H9 (cell line): ENCODE measurements around the gene TSPAN31. TPM values are rescaled to one million over a fixed set of nuclear protein-coding genes. Genes with fewer than 3 reads are reported as not detected.

ENCODE experiments used
- DNase-seq: peaks from one replicate; pipeline ENCODE4 v3.0.0-alpha.2; 2017
- H2AFZ ChIP-seq: one replicate; pipeline ENCODE4 v1.6.1; 2013; ENCODE audit warnings: mild to moderate bottlenecking, low read length, control low read depth, moderate library complexity
- H2AK5ac ChIP-seq: 2 replicates; pipeline ENCODE4 v1.6.1; 2013; ENCODE audit warnings: low read length, control low read depth, mixed read lengths; ENCODE audit not compliant: insufficient read length
- H2BK120ac ChIP-seq: one replicate; pipeline ENCODE4 v1.6.1; 2013; ENCODE audit warnings: low read depth, mild to moderate bottlenecking, low read length, control low read depth, inconsistent platforms; ENCODE audit not compliant: poor library complexity, severe bottlenecking
- H2BK12ac ChIP-seq: 2 replicates; pipeline ENCODE4 v1.6.1; 2013; ENCODE audit warnings: low read length, control low read depth, mixed read lengths, low read depth; ENCODE audit not compliant: insufficient read length
- H2BK15ac ChIP-seq: 2 replicates; pipeline ENCODE4 v1.6.1; 2013; ENCODE audit warnings: low read depth, low read length, control low read depth
- H2BK20ac ChIP-seq: one replicate; pipeline ENCODE4 v1.6.1; 2013; ENCODE audit warnings: low read depth, mild to moderate bottlenecking, low read length, control low read depth, inconsistent platforms; ENCODE audit not compliant: poor library complexity, severe bottlenecking
- H2BK5ac ChIP-seq: 2 replicates; pipeline ENCODE4 v1.6.1; 2013; ENCODE audit warnings: low read length, control low read depth, mixed read lengths; ENCODE audit not compliant: insufficient read length
- H3K14ac ChIP-seq: 2 replicates; pipeline ENCODE4 v1.6.1; 2013; ENCODE audit warnings: low read length, control low read depth; ENCODE audit not compliant: insufficient read depth
- H3K18ac ChIP-seq: 2 replicates; pipeline ENCODE4 v1.6.1; 2013; ENCODE audit warnings: low read depth, mild to moderate bottlenecking, mixed read lengths, low read length, control low read depth; ENCODE audit not compliant: insufficient read length
- H3K23ac ChIP-seq: 2 replicates; pipeline ENCODE4 v1.6.1; 2013; ENCODE audit warnings: low read length, control low read depth, mixed read lengths, low read depth; ENCODE audit not compliant: insufficient read length
- H3K23me2 ChIP-seq: 2 replicates; pipeline ENCODE4 v1.6.1; 2013; ENCODE audit warnings: low read depth, mild to moderate bottlenecking, mixed read lengths, low read length, control low read depth; ENCODE audit not compliant: insufficient read length, poor library complexity, severe bottlenecking
- H3K27ac ChIP-seq: 2 replicates; pipeline ENCODE4 v1.5.1; 2013; ENCODE audit warnings: low read length, control low read depth, mixed read lengths, low read depth; ENCODE audit not compliant: insufficient read length
- H3K27me3 ChIP-seq: 2 replicates; pipeline ENCODE4 v1.6.1; 2013; ENCODE audit warnings: low read length, control low read depth, inconsistent platforms; ENCODE audit not compliant: insufficient read depth
- H3K4ac ChIP-seq: 2 replicates; pipeline ENCODE4 v1.6.1; 2013; ENCODE audit warnings: low read depth, mild to moderate bottlenecking, control low read depth, inconsistent platforms, low read length, moderate library complexity
- H3K4me1 ChIP-seq: 2 replicates; pipeline ENCODE4 v1.6.1; 2013; ENCODE audit warnings: low read length, control low read depth, inconsistent platforms; ENCODE audit not compliant: insufficient read depth
- H3K4me2 ChIP-seq: 2 replicates; pipeline ENCODE4 v1.6.1; 2013; ENCODE audit warnings: low read length, control low read depth, mixed read lengths; ENCODE audit not compliant: insufficient read length, insufficient read depth
- H3K56ac ChIP-seq: 2 replicates; pipeline ENCODE4 v1.6.1; 2013; ENCODE audit warnings: low read depth, mild to moderate bottlenecking, mixed read lengths, low read length, control low read depth; ENCODE audit not compliant: insufficient read length
- H3K79me1 ChIP-seq: 2 replicates; pipeline ENCODE4 v1.6.1; 2013; ENCODE audit warnings: low read depth, mild to moderate bottlenecking, moderate library complexity, low read length, control low read depth, inconsistent platforms; ENCODE audit not compliant: insufficient read depth, poor library complexity, severe bottlenecking
- H3K79me2 ChIP-seq: 2 replicates; pipeline ENCODE4 v1.6.1; 2013; ENCODE audit warnings: low read length, control low read depth, inconsistent platforms; ENCODE audit not compliant: insufficient read depth
- H3K9ac ChIP-seq: 2 replicates; pipeline ENCODE4 v1.6.1; 2013; ENCODE audit warnings: low read length, control low read depth, mixed read lengths; ENCODE audit not compliant: insufficient read length; ENCODE audit errors: extremely low read depth
- H3K9me3 ChIP-seq: one replicate; pipeline ENCODE4 v1.6.1; 2013; ENCODE audit warnings: low read depth, low read length, inconsistent platforms; ENCODE audit not compliant: control insufficient read depth
- H3T11ph ChIP-seq: one replicate; pipeline ENCODE4 v1.6.1; 2013; ENCODE audit warnings: mild to moderate bottlenecking, low read length, control low read depth, inconsistent platforms
- H4K20me1 ChIP-seq: one replicate; pipeline ENCODE4 v1.6.1; 2013; ENCODE audit not compliant: control insufficient read depth, insufficient read length, insufficient read depth
- H4K5ac ChIP-seq: 2 replicates; pipeline ENCODE4 v1.6.1; 2013; ENCODE audit warnings: low read depth, mild to moderate bottlenecking, mixed read lengths, low read length, control low read depth; ENCODE audit not compliant: insufficient read length
- H4K8ac ChIP-seq: replicated peaks from 2 replicates; pipeline ENCODE4 v1.6.1; 2013; ENCODE audit warnings: low read length, control low read depth, mixed read lengths, low read depth; ENCODE audit not compliant: insufficient read length
- H4K91ac ChIP-seq: 2 replicates; pipeline ENCODE4 v1.6.1; 2013; ENCODE audit warnings: low read depth, mild to moderate bottlenecking, moderate library complexity, mixed read lengths, low read length, control low read depth; ENCODE audit not compliant: insufficient read length
- H3K27ac Mint-ChIP-seq, 3 experiments: 2 replicates in 2 of 3; 3 replicates in 1 of 3; pipeline ENCODE4 v1.8.0; 2020 to 2021; ENCODE audit warnings: mixed read lengths in 3 of 3, mild to moderate bottlenecking in 1 of 3, moderate library complexity in 1 of 3
- H3K27me3 Mint-ChIP-seq: 2 replicates; pipeline ENCODE4 v1.8.0; 2021; ENCODE audit warnings: low read depth, mild to moderate bottlenecking, moderate library complexity, mixed read lengths
- H3K36me3 Mint-ChIP-seq, 3 experiments: 2 replicates in 2 of 3; 3 replicates in 1 of 3; pipeline ENCODE4 v1.8.0; 2020 to 2021; ENCODE audit warnings: low read depth in 3 of 3, mixed read lengths in 3 of 3; ENCODE audit not compliant: insufficient read depth in 1 of 3
- H3K4me1 Mint-ChIP-seq, 2 experiments: 2 replicates each; pipeline ENCODE4 v1.8.0; 2020; ENCODE audit warnings: mixed read lengths in 2 of 2
- H3K4me3 Mint-ChIP-seq, 2 experiments: 2 replicates in 1 of 2; 3 replicates in 1 of 2; pipeline ENCODE4 v1.8.0; 2020 to 2021; ENCODE audit warnings: mild to moderate bottlenecking in 2 of 2, mixed read lengths in 2 of 2, moderate library complexity in 1 of 2
- H3K9me3 Mint-ChIP-seq, 2 experiments: 2 replicates in 1 of 2; 3 replicates in 1 of 2; pipeline ENCODE4 v1.8.0; 2020; ENCODE audit warnings: mild to moderate bottlenecking in 2 of 2, mixed read lengths in 2 of 2, moderate library complexity in 1 of 2
- WGBS: extraction: QIAGEN DNeasy Blood & Tissue Kit; methylation state at CpG from one replicate; pipeline ENCODE4 v1.1.7; 2013; ENCODE audit warnings: missing lambda C conversion rate, low lambda C conversion rate, mixed read lengths; ENCODE audit not compliant: insufficient read length; ENCODE audit errors: extremely low coverage; 5-methylcytosine and 5-hydroxymethylcytosine counted together
- total RNA-seq: library from RNA; stranded (reverse); gene quantifications from 2 replicates; pipeline ENCODE4 v1.2.1, GENCODE V29; 2021
- TF ChIP-seq, protein P1 (sequence below): fragments of 200-600 bp; sonication (generic); conservative IDR thresholded peaks from 3 replicates; pipeline ENCODE4 v1.8.0; 2021; ENCODE audit warnings: antibody characterized with exemption, mild to moderate bottlenecking

Gene TSPAN31
- total RNA-seq, 1 experiment from 2014 or later: 20.0 TPM

DNA sequence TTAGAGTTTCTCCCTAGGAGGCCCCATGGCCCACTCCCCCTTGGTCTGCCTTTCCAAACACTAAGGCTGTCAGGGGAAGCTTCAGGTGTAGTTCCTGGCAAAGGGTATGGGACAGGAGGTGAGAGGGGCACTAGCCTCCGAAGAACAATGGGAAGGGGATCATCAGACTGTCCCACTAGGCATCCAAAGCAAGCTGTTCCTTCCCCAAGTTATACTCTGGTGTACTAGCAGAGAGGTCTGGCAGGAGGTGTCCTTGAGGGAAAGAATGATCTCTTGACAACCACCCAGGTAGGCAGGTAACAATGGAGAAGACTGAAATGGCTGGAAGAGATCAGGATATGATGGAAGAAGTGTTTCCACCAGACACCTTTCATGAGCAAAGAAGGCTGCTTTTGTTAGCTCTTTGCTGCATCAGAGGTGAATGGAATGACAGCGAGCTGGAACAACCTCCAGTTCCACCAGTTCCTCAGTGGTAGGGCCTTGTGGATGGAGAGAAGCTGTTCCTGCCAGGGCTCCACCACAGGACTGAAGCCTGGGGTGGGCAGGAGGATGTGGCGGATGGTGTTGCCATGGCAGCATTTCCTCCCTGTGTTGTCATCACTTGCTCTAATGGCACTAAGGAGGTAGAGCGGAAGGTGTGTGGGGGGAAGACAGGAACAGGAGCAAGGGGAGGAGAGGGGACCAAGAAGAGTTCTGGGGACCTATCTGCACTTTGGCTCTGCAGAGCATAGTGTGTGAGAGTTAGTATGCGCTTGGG is 4.0 kb upstream of the TSPAN31 start:
- H3K27me3 ChIP-seq: peaks cover 43% of the 10 kb centered on the region
- Mint-ChIP-seq H3K9me3 (no peaks in the 10 kb centered on the region; a peak in 1 of 5 replicates), H3K27me3 (peaks cover 71% of the 10 kb centered on the region), H3K4me1 (peaks cover 27 to 28% of the 10 kb centered on the region in 2 experiments), H3K4me3 (0 out of 5 replicates have a peak overlapping the region, but pooled peaks of 1 of the 2 experiments have one; percentile 13), H3K27ac (no peak overlapping the region), H3K36me3 (peaks cover 0 to 4% (median 0%) of the 10 kb centered on the region in 3 experiments; a peak in 3 of 7 replicates)
- H3K14ac ChIP-seq: no peak overlapping the region
- no peaks in the 10 kb centered on the region for H3K79me1 ChIP-seq
- no peak overlapping the region for H2AK5ac ChIP-seq
- H4K8ac ChIP-seq: no peak overlapping the region
- no peak overlapping the region for H3K4me2 ChIP-seq
- H4K20me1 ChIP-seq: no peaks in the 10 kb centered on the region
- H4K91ac ChIP-seq: no peak overlapping the region
- no peak overlapping the region for H3K27ac ChIP-seq
- peaks cover 17% of the 10 kb centered on the region for H3K23me2 ChIP-seq
- H2BK12ac ChIP-seq: no peak overlapping the region
- no peak overlapping the region for H2BK5ac ChIP-seq
- H3K9me3 ChIP-seq: no peaks in the 10 kb centered on the region
- H2BK15ac ChIP-seq: no peak overlapping the region
- no peaks in the 10 kb centered on the region for H3K79me2 ChIP-seq
- DNase-seq: peak; percentile 37
- no peak overlapping the region for H3K18ac ChIP-seq
- H2BK20ac ChIP-seq: no peak overlapping the region
- no peak overlapping the region for H4K5ac ChIP-seq
- no peak overlapping the region for H2AFZ ChIP-seq
- no peak overlapping the region for H3T11ph ChIP-seq
- peaks cover 2% of the 10 kb centered on the region; the same call in 1 of the 2 replicates for H3K4me1 ChIP-seq
- H3K23ac ChIP-seq: no peak overlapping the region
- H2BK120ac ChIP-seq: no peak overlapping the region
- TF ChIP-seq, protein P1, sequence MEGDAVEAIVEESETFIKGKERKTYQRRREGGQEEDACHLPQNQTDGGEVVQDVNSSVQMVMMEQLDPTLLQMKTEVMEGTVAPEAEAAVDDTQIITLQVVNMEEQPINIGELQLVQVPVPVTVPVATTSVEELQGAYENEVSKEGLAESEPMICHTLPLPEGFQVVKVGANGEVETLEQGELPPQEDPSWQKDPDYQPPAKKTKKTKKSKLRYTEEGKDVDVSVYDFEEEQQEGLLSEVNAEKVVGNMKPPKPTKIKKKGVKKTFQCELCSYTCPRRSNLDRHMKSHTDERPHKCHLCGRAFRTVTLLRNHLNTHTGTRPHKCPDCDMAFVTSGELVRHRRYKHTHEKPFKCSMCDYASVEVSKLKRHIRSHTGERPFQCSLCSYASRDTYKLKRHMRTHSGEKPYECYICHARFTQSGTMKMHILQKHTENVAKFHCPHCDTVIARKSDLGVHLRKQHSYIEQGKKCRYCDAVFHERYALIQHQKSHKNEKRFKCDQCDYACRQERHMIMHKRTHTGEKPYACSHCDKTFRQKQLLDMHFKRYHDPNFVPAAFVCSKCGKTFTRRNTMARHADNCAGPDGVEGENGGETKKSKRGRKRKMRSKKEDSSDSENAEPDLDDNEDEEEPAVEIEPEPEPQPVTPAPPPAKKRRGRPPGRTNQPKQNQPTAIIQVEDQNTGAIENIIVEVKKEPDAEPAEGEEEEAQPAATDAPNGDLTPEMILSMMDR: no peak
- no peak overlapping the region for H3K4ac ChIP-seq
- H3K56ac ChIP-seq: no peak overlapping the region
- H3K9ac ChIP-seq: no peak overlapping the region
- no CpG with 5 or more reads among the region's 5 CpGs for WGBS
